GM12801 (cell line): Measurements from ENCODE around the gene HCRTR1.

Source experiments
- CTCF ChIP-seq: IDR thresholded peaks from one replicate; pipeline ENCODE4 v1.5.1; 2011; ENCODE audit warnings: control low read depth; ENCODE audit not compliant: insufficient read length; ENCODE audit errors: extremely low read depth

The HCRTR1 gene

GRCh38 chr1:31644560-31645273 lies 27.2 kb downstream of the HCRTR1 start, which contains the start of gene PEF1:
Gene PEF1, minus strand, starts transcription at chr1:31644876. Its CDS starts 12 bp downstream, at chr1:31644864.
- TF ChIP-seq CTCF = no peak

- no peak for TF ChIP-seq CTCF
These were observed 27.7 kb downstream of the HCRTR1 start for GRCh38 chr1:31645274-31645568.

GRCh38 chr1:31646259-31646960 lies 28.9 kb downstream of the HCRTR1 start:
- no peak for TF ChIP-seq CTCF

- no peak for TF ChIP-seq CTCF
These were observed 29.6 kb downstream of the HCRTR1 start for GRCh38 chr1:31647106-31647505.

GRCh38 chr1:31648190-31648589 lies 30.7 kb downstream of the HCRTR1 start:
- TF ChIP-seq CTCF = no peak

- no peak for TF ChIP-seq CTCF
These were observed 31.3 kb downstream of the HCRTR1 start for GRCh38 chr1:31648641-31649357.

- no peak for TF ChIP-seq CTCF
These were observed 32.9 kb downstream of the HCRTR1 start for GRCh38 chr1:31650161-31651088.
